Dermis microvascular lymphatic vessel endothelial cell (primary cell): ENCODE measurements around the gene FETUB. TPM values are rescaled to one million over a fixed set of nuclear protein-coding genes. Genes with fewer than 3 reads are reported as not detected.

Source experiments
- DNase-seq, 2 donors: peaks; one replicate each; pipeline versions ENCODE4 v3.0.0 to v3.0.0-alpha.2; 2010; ENCODE audit warnings: low read depth in 2 of 2
- total RNA-seq: library from RNA; depleted of rRNA; stranded (reverse); fragments of >200 nt; gene quantifications from 2 replicates; pipeline ENCODE4 v1.2.1, GENCODE V29; 2014

FETUB gene
- total RNA-seq, 1 donor from 2014 or later = not detected

DNA sequence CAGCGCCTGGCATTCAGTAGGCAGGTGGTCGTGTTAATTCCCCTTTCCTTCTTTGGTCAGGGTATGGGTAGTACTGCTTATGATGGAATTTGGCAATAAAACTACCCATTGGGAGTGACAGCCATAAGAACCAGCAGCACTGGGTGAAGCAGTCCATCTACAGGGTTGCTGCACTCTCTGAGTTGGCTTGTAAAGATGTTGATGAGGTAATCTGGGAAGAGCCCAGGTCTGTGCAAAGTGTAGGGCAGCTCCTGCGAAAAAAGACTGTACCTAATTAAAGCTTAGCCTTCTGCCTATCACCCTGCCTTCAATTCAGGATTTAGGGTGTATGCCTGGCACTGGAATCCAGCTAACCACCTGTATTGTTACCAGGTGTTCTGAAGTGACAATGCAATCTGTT, 4.7 kb upstream of the FETUB start:
- no peak for DNase-seq

DNA sequence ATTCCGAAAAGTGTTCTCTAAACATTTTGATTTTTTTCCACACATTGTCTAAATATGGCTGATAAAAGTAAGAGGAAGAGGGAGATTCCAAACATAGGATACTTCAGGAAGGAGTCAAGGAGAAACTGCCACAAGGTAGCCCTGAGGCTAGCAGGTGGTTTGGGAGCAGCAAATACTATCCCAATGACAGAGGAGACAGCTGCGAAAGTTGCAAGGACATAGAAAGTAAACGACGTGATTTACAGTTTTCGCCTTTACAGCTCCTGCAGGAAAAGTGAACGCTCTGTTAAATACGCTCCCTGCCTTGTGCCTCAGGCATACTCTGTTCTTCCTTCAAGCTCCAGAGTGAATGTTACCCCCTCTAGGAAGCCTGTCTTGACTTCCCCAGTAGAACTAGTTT, 3.7 kb upstream of the FETUB start:
- no peak for DNase-seq

DNA sequence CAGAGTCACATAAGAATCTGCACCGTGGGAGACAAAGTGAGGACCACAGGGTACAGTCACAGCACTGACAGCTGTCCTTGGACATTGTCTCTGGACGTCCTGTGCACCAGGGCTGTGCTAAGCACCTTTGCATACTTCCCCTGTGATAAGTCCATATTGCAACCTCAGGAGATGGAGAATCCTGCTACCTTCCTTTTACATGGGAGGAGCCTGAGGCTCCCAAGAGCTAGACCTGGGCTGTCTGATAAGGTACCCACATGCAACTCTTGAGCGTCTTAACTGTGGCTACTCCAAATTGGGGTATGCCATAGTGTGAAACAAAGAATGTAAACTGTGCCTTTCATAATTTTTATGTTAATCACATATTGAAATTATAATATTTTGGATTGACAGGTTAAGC, 2.5 kb upstream of the FETUB start:
- DNase-seq = no peak

DNA sequence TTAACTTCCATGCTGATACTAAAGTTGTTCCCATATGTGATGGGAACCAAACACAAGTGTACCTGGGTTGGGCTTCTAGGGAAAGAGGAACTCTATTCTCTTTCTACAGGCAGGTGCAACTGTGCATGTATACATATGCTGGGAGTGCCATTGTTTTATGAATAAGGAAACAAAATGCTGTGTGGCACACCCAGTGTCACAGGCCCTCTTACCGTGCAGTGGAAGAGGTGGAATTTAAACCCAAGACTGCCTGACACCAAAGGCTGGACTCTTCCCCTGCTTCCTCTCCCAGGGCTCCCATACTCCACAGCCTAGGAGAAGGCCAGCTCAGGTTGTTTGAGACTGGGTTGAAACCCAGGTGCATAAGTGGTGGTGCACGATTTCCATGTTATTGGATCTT, 1.9 kb upstream of the FETUB start:
- no peak for DNase-seq

DNA sequence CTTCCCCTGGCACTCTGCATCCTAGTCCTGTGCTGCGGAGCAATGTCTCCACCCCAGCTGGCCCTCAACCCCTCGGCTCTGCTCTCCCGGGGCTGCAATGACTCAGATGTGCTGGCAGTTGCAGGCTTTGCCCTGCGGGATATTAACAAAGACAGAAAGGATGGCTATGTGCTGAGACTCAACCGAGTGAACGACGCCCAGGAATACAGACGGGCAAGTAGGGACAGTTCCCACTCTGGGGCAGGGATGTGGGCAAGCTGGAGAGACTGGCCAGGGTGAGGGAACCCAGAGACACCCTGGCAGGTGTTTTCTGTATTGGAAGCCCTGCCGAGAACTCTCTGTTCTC, 247 bp downstream of the FETUB start:
- DNase-seq = no peak

DNA sequence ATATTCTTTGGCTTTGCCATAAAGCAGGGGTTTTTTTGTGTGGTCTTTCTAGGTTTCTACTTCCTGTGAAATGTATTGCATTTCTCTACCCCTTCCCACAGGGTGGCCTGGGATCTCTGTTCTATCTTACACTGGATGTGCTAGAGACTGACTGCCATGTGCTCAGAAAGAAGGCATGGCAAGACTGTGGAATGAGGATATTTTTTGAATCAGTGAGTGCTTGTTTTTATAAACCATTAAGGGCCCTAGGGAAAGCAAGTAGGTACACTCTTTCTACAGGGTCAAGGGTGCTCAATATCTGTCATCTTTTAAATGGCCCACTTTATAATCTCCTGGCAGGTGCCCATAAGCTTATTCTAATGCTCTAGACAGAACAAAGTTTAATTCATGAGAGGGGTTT, 730 bp downstream of the FETUB start:
- DNase-seq = no peak

DNA sequence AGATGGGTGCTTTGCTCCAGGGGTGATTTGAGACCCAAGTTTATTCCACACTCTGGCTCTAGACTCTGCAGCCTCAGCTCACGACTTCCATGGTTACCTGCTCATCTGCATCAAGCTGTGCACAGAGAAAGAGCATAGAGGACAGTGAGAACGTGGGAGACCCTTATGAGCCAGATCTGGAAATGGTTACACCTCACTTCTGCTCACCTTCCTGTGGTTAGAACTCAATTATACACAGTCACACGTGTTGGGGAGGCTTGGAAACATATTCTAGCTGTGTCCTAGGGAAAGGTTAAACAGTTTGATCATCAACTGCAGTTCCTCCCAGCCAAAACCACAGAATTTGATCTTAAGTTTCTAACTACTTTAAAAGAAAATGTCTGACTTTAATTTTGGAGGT, 1.8 kb downstream of the FETUB start:
- DNase-seq = no peak

DNA sequence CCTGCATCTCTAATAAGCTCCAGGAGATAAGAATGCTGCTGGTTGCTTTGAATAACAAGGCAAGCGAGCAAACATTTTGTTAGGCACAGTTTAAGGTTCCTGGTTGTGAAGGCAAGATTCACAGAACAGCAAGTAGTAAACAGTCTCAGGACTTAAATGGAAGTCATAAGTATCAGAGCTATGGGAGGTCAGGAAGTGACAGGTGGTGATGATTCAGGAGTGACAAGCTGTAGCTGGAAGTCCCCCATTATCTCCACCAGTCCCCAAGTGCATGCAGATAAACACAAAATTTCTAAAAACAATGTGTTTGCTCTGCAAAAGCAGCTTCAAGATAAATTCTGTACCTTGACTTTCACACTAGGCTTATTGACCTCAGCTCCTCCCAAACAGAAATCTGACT, 3.3 kb downstream of the FETUB start:
- DNase-seq = no peak

DNA sequence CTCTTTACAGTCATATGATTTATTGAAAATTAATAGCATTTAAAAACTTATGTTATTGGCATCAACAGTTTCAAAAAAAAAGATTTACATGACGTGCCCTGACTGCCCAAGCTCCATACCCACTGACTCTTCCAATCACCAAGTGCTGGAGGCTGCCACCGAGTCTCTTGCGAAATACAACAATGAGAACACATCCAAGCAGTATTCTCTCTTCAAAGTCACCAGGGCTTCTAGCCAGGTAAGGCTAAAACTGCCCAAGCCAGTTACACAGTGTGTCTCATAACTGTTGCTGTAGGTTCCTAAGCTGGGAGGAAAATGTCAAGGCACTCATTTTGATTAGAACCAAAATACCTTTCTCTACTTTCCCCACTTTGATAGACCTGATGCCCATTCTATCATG, 4.5 kb downstream of the FETUB start:
- DNase-seq = no peak

DNA sequence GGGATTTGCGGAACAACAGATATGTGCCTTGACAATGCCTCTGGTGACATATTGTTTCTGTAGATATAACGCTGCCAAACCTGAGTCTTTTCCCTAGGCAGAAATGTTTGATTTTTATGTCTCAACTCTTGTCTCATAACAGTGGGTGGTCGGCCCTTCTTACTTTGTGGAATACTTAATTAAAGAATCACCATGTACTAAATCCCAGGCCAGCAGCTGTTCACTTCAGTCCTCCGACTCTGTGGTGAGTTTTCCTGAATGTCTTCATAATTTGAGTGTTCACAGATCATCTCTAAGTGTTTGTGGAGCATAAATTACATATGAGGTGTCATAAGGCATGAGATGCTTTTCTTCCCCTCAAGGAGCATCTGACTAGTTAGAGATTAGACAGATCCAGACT, 5.9 kb downstream of the FETUB start:
- DNase-seq = no peak

DNA sequence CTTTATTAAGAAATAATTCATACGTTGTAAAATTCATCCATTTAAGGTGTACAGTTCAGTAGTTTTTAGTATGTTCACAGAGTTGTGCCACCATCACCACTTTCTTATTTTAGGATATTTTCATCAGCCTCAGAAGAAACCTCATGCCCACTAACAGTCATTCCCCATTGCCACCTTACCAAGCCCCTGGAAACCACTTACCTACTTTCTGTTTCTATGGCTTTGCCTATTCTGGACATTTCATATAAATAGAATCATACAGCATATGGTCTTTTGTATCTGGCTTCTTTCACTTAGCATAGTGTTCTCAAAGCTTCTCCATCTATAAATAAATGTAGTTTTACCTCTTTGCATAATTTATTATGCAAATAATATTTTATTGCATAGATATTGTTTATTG, 6.6 kb downstream of the FETUB start:
- DNase-seq = no peak

DNA sequence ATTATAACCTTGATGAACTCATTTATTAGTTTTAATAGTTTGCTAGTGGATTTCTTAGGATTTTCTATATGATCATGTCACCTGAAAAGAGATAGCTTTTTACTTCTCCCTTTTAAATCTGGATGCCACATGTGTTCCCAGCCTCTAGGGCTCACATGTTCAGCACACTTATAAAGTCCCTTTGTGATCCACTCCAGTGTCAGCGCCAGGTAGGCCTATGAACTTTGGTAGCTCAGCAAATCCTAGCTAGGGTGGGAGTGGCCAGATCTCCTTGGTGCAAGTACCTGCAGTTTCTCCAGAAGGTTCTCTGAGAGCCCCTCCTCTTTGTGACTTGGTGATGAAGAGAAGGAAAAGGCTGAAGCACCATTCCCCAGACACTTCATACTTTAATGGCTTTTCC, 8.7 kb downstream of the FETUB start:
- DNase-seq = no peak

DNA sequence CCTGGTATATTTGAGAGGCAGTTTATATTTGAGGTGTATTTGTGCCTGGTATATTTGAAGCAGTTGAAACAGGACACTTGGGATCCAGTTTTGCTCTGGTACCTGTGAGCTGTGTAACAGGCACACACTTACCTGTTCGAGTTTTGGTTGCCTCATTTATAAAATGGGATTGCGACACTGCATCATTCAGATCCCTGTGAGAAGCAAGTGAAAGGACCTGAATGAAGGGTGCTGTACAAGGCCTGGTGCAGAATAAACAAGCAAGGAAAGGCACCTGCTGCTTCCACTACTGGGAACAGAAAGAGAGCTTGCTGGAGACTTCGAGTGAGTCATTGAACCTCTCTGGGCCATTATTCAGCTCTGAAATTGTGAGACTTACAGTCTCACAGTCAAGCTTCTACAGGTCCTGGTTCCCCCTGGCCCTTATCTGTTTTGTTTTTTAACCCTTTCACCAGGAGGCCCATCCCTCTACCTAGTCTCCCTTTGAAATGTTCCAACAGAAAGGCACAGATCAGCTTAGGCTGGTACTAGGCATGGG, 11.5 kb downstream of the FETUB start:
- no peak for DNase-seq

DNA sequence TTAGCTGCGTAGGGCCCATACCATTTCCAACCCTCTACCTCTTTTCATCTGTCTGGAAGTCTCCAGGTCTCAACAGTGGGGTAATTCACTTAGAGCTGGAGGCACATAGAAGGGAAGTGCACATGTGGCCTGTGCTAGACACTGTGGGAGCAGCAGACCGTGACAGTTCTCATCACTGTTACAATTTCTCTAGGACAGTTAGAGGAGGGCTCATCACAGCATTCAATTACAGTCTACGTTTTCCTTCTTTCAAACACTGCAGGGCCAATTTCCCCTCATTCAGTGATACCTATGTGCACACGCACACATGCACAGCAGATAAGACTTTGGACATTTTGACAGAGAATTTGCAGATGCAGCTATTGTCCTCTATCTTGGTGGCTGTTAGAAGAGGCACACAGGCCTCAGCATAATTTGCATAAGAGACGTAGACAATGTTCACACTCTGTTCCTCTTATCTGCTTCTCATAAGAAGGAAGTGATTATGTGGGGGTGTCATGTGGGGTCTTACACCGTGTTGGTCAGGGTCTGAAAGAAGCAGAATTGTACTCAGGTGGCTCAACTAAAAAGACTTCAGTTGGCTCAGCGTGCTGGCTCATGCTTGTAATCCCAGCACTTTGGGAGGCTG, 13.0 kb downstream of the FETUB start:
- no peak for DNase-seq

DNA sequence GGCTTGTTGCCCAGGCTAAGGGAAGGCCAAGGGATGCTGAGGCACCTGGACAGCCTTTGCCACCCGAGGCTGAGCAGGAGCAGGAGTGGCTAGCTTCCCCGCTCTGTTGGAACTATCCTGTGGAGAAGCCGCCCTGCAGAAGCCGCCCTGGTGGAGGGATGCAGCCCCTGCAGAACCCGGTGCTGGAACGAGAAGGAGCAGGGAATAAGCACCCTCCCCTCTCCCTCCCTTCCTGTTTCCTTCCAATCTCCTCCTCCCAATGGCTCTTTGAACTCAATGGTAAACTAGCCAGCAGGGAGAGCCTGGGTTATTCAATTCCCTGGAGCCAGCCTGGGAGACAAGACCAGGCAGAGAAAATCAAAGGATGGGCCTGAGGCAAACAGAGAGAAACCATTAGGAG, 13.8 kb downstream of the FETUB start:
- DNase-seq = no peak

DNA sequence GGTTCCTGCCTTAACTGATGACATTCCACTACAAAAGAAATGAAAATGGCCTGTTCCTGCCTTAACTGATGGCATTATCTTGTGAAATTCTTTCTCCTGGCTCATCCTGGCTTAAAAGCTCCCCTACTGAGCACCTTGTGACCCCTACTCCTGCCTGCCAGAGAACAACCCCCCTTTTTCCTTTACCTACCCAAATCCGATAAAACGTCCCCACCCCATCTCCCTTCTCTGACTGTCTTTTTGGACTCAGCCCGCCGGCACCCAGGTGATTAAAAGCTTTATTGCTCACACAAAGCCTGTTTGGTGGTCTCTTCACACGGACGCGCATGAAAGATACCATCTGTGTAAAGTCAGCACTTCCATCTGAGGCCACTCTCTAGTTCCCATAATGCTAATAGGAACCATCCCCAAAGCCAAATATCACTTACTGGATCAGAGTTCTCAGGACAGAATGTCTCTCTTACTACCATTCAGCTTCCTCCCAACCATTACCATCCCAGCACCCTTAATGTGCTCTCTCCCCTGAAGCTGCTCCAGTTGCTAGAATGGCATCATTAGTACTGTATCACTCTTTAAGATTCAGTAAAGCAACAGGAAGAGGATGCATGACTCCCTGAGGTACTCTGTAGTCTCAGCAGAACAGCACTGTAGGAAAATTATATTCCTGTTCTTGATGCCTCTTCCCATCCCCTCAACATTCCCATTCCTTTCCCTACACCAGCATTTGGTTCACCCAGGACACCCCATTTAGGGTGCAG, 23.3 kb downstream of the FETUB start:
- no peak for DNase-seq

DNA sequence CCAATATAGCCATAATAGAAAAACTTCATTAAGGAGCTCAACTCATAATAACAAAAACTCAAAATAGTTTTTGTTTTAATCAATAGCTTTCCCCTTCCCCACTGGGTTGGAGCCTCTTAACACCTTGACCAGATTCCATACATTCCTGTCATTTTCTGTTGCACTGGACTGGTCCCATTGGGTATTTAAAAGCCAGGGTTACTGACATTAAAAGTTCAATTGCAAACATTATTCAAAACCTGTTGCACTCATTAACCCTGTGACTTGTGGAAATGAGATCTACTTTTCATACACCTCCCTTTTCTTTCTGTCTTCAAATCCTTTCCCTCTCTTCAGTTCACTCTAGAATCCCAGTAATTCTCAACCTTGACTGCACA, 23.9 kb downstream of the FETUB start:
- no peak for DNase-seq

DNA sequence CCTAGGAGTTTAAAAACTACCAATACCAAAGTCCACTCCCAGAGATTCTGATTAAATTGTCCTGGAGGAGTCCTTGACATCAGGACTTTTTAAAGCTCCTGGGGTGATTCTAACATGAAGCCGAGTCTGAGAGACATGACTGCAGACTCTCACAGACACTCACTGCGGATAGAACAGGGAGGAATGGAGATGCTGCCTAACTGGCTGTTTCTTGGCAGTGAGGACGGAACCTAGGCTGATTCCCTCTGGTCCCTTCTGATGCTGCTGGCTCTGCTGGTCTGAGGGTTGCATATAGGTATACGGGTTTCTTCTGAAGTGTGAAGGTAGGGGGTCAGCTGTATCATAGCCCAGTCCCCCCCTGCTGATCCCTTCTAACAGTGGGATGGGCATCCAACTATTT, 24.3 kb downstream of the FETUB start:
- no peak for DNase-seq

DNA sequence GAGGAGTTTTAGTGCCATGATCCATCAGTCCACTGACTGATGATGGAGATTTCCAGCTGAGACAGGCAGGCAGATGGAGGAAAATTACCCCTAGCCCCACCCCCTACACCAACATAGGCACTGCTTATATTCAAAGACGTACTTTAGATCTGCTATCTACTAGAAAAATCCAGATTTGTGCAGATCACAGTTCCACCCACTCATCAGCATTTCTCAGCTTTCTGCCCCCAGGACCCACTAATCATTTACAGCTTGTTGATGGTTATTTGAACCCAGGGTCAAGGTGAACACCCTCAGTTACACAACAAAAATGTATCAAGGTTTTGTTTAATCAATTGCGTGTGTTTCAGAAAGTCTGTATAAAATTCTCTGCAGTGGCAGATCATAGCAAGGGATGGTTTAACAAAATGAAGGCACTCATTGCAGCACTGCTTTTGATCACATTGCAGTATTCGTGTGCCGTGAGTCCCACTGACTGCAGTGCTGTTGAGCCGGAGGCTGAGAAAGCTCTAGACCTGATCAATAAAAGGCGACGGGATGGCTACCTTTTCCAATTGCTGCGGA, 25.5 kb downstream of the FETUB start, which contains the start of gene HRG:
Gene HRG, plus strand, starts transcription at position 390 of the 564 bp plus-strand sequence. Its CDS starts 18 bp downstream, at position 408.
- DNase-seq = no peak

DNA sequence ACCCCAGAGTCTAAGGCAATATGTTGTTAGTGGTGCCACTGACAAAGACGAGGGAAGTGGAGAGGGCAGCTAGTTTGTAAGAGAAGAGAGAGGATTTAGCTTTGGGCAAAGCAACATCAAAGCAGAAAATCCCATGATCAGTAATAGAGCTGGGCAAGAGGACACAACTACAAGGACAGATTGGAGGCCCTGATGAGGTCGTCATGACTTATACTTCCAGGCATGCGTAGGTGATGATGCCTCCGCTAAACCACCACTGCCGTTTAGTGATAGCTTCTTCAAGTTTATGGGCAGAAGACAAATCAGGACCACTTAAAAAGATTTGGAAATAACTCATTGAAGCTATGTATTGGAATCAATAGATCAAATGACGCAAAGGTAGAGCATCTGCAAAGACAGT, 28.2 kb downstream of the FETUB start:
- DNase-seq = no peak

DNA sequence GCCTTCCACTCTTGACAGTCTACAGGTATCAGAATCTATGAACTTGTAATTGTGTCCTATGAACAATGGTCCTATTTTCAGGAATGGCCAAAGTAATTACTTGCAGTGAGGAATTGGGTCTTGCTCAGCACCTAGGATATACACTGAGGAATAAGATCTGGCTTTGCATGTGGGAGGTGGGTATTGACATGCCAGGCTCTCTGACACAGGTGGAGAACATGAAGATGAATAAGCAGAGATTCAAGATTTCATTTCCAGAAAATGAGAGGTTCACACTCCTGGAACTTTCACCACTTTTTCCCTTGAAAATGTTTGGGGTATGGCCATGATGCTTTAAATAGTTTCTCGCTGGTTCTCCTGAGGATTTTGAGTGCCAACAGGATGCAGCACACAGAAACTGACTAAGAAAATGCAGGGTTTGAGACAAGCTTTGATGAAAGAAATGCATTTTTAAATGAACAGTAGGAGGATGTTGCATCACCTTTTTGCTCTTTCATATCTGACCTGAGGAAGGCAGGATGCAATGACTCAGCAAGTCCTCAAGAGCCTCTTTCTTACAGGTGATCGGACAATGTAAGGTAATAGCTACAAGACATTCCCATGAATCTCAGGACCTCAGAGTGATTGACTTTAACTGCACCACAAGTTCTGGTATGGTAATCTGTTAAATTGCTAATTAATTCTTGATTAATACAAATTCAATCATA, 29.3 kb downstream of the FETUB start:
- DNase-seq = no peak

DNA sequence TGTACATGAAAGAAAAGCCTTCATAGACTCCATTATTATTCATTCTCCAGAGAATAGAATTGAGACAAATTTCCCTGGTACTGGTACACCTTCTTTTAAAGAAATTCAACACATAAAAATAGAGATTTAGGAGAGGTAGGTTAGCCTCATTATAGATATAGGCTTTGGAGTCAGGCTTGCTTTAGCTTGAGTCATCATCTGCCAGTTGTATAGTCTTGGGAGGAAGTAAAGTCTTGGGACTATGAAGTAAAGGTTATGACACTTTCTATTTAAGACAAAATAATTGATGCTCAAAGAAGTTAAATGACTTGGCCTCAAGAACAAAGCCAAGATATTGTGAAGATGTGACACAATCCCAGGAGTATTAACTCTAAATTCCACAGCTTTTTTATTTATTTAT, 30.0 kb downstream of the FETUB start:
- DNase-seq = no peak
